ENCODE measurements around the gene MYO9B.

GRCh38 chr19:17110599-17110966 is 35.0 kb downstream of the MYO9B start:
- TF ChIP-seq FOXM1 (IDR thresholded peaks at IDR 0.05; ENCODE audit: borderline replicate concordance) (no peak), SP1 (IDR thresholded peaks at IDR 0.05) (no peak), HDGF (IDR thresholded peaks at IDR 0.05; ENCODE audit: borderline replicate concordance) (no peak), SUZ12 (IDR thresholded peaks at IDR 0.05) (no peak), BHLHE40 (IDR thresholded peaks at IDR 0.05; ENCODE audit: borderline replicate concordance) (no peak), ARNT (IDR thresholded peaks at IDR 0.05) (no peak), L3MBTL2 (conservative IDR thresholded peaks at IDR 0.05) (no peak), NFRKB (IDR thresholded peaks at IDR 0.05) (no peak), TARDBP (IDR thresholded peaks at IDR 0.05) (no peak)
- TF ChIP-seq, protein P1, sequence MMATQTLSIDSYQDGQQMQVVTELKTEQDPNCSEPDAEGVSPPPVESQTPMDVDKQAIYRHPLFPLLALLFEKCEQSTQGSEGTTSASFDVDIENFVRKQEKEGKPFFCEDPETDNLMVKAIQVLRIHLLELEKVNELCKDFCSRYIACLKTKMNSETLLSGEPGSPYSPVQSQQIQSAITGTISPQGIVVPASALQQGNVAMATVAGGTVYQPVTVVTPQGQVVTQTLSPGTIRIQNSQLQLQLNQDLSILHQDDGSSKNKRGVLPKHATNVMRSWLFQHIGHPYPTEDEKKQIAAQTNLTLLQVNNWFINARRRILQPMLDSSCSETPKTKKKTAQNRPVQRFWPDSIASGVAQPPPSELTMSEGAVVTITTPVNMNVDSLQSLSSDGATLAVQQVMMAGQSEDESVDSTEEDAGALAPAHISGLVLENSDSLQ (IDR thresholded peaks at IDR 0.05): no peak
